WERI-Rb-1 (cell line): Measurements from ENCODE around the gene SRD5A1.
A peak's percentile ranks its signal among the peaks of the same experiment; 100 is the strongest.

ENCODE experiments used
- DNase-seq: peaks from one replicate; pipeline ENCODE4 v3.0.0-alpha.2; 2020
- H3K27ac ChIP-seq: fragments of 250-450 bp; sonication (Bioruptor Pico); 2 replicates; pipeline ENCODE4 v1.5.1; 2020; ENCODE audit warnings: mild to moderate bottlenecking, moderate library complexity
- H3K27me3 ChIP-seq: fragments of 250-450 bp; sonication (Bioruptor Pico); 2 replicates; pipeline ENCODE4 v1.5.1; 2021; ENCODE audit warnings: mild to moderate bottlenecking, low read depth, moderate library complexity; ENCODE audit not compliant: insufficient read depth, severe bottlenecking
- H3K36me3 ChIP-seq: fragments of 250-450 bp; sonication (Bioruptor Pico); 2 replicates; pipeline ENCODE4 v1.5.1; 2020; ENCODE audit warnings: mild to moderate bottlenecking, moderate library complexity
- H3K4me3 ChIP-seq: 2 replicates; pipeline ENCODE4 v1.5.1; 2011; ENCODE audit warnings: low read depth, mild to moderate bottlenecking, control low read depth, low read length
- H3K9me3 ChIP-seq: fragments of 250-450 bp; sonication (Bioruptor Pico); 2 replicates; pipeline ENCODE4 v1.5.1; 2021; ENCODE audit warnings: mild to moderate bottlenecking, moderate library complexity; ENCODE audit not compliant: severe bottlenecking
- CTCF ChIP-seq: IDR thresholded peaks from 2 replicates; pipeline ENCODE4 v1.5.1; 2011; ENCODE audit warnings: low read depth, mild to moderate bottlenecking, control low read depth, inconsistent platforms, low read length

Gene SRD5A1

GRCh38 chr5:6634788-6635430 is 1.7 kb downstream of the SRD5A1 start:
- no peaks in the 10 kb centered on the region for H3K9me3 ChIP-seq
- H3K4me3 ChIP-seq, result no peak overlapping the region
- peaks cover 24% of the 10 kb centered on the region for H3K36me3 ChIP-seq
- no peak overlapping the region for H3K27ac ChIP-seq
- no peak for DNase-seq
- no peaks in the 10 kb centered on the region for H3K27me3 ChIP-seq
- TF ChIP-seq CTCF, result no peak

- Histone ChIP-seq H3K27ac (no peak overlapping the region), H3K27me3 (no peaks in the 10 kb centered on the region), H3K4me3 (no peak overlapping the region), H3K36me3 (peaks cover 10% of the 10 kb centered on the region), H3K9me3 (no peaks in the 10 kb centered on the region)
- no peak for DNase-seq
- no peak for TF ChIP-seq CTCF
Measured at GRCh38 chr5:6636293-6636692, 3.1 kb downstream of the SRD5A1 start.

GRCh38 chr5:6637022-6637421 is 3.8 kb downstream of the SRD5A1 start:
- no peaks in the 10 kb centered on the region for H3K9me3 ChIP-seq
- 0 out of 2 replicates have a peak overlapping the region, but pooled peaks have one; percentile 12 for H3K4me3 ChIP-seq
- no peaks in the 10 kb centered on the region for H3K27me3 ChIP-seq
- peaks cover 5% of the 10 kb centered on the region for H3K36me3 ChIP-seq
- no peak for TF ChIP-seq CTCF
- DNase-seq, result no peak
- peak overlapping the region; percentile 26 for H3K27ac ChIP-seq

GRCh38 chr5:6637590-6637989 is 4.3 kb downstream of the SRD5A1 start:
- H3K27ac ChIP-seq, result peak overlapping the region; percentile 26
- H3K4me3 ChIP-seq, result peak overlapping the region; percentile 12
- peak; percentile 34 for DNase-seq
- no peak for TF ChIP-seq CTCF
- H3K36me3 ChIP-seq, result peaks cover 3% of the 10 kb centered on the region
- H3K9me3 ChIP-seq, result no peaks in the 10 kb centered on the region
- no peaks in the 10 kb centered on the region for H3K27me3 ChIP-seq

DNA sequence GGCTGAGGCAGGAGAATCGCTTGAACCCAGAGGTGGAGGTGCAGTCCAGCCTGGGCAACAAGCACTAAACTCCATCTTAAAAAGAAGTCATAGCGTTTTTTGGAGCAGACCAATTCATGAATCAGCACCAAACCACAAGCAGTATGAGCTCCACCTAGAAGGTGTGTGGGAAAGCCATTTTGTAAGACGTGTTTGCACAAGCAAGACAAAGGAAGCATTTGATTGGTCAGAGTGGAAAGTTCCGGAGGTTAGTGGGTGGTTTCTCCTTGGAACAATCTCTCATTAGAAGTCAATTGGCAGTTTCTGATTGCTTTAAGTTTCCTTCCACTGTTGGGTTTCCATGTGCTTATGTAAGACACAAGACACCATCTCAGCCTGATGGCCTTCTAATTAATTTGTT is 5.0 kb downstream of the SRD5A1 start:
- TF ChIP-seq CTCF, result no peak
- DNase-seq, result no peak
- H3K27me3 ChIP-seq, result no peaks in the 10 kb centered on the region

GRCh38 chr5:6642655-6643054 is 9.4 kb downstream of the SRD5A1 start:
- no peak for TF ChIP-seq CTCF
- Histone ChIP-seq H3K27me3 (no peaks in the 10 kb centered on the region), H3K36me3 (no peaks in the 10 kb centered on the region), H3K4me3 (no peak overlapping the region), H3K9me3 (no peaks in the 10 kb centered on the region), H3K27ac (no peak overlapping the region)
- DNase-seq, result no peak

More for the DNA sequence above, 5.0 kb downstream of the SRD5A1 start:
- H3K4me3 ChIP-seq, result no peak overlapping the region
- no peak overlapping the region for H3K27ac ChIP-seq
- no peaks in the 10 kb centered on the region for H3K9me3 ChIP-seq
- H3K36me3 ChIP-seq, result no peaks in the 10 kb centered on the region
